Ureter (tissue), 1 donor: Measurements from ENCODE around the gene ACP7. TPM values are rescaled to one million over a fixed set of nuclear protein-coding genes. Genes with fewer than 3 reads are reported as not detected.
"Not testable (repeated sequence)": the region's sequence is repeated elsewhere in the genome, so short reads cannot be mapped to it uniquely, and the experiment has no call there.

ENCODE experiments used
- DNase-seq: peaks from one replicate; pipeline ENCODE4 v3.0.0-alpha.2; 2020; ENCODE audit warnings: low spot score
- total RNA-seq: library from RNA; stranded (reverse); gene quantifications from one replicate; pipeline ENCODE4 v1.2.4, GENCODE V29; 2023
- donor health status: DM: yes; HTN: yes; CAD: no.

The ACP7 gene
- total RNA-seq, 1 donor from 2014 or later: 1.8 TPM

- no peak for DNase-seq
Measured at GRCh38 chr19:39078436-39079200, 5.5 kb upstream of the ACP7 start.

DNA sequence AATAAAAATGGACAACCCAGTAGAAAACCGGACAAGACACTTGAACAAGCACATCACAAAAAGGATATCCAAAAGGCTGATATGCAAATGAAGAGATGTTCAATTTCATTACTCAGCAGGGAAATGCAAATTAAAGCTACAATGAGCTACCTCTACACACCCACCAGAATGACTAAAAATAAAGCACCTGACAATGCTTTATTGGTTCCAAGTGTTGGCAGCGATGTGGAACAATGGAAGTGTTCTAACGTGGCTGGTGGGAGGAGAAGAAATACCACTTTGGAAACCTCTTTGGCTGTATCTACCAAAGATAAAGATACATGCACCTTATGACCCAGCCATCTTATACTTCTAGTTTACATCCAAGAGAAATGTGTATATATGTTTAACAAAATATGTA is 3.7 kb upstream of the ACP7 start:
- no peak for DNase-seq

- DNase-seq: no peak
Measured at GRCh38 chr19:39082167-39082566, 2.0 kb upstream of the ACP7 start.

DNA sequence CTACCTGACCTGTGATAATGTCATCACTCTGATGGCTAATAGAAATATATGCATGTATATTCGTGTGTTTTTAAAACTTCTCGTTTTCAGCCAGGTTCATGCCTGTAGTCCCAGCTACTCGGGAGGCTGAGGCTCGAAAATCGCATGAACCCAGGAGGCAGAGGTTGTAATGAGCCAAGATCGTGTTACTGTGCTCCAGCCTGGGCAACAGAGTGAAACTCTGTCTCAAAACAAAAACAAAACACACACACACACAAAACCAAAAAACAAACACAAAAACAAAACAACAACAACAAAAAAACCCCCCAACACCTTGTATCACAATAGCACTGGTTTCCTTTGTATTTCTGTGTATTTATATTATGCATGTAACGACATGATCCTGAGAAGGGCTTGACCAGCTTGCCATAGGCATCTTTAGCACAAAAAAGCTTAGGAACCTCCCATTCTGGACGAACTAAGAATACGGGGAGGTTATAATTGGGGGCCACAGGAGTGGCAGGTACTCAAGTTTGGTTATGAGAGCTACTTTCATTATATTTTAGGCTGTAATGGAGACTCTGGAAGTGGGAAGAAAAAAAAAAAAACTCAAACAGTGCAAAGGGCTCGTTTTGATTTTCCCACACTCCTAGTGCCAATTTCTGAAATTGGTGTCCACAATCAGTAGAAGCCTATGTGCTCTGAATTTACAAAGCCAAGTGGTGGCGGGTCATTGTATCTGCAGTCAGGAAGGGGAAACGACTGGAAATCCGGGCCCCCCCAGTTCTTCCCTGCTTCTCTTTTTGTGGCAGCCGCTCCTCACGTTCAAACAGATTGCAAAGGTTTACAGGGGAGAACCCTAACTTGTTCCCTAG is 1.2 kb upstream of the ACP7 start:
- no peak for DNase-seq

DNA sequence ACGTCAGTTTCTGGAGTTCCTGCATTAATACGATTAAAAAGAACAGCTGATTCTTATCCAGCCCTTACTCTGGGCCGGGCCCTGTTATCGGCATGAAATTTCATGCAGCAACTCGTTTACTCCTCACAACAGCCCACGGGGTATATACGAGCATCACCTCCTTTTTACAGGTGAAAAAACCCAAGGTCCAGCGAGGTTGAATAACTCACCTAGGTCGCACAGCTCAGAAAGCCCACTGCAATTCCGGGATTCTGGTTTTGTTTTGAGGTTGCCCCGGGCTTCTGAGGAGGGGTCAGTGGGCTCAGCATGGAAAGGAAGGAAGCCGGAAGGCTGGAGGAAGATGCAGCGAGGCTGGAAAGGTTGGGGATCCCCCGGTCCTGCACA is 577 bp upstream of the ACP7 start:
- DNase-seq: no peak

DNA sequence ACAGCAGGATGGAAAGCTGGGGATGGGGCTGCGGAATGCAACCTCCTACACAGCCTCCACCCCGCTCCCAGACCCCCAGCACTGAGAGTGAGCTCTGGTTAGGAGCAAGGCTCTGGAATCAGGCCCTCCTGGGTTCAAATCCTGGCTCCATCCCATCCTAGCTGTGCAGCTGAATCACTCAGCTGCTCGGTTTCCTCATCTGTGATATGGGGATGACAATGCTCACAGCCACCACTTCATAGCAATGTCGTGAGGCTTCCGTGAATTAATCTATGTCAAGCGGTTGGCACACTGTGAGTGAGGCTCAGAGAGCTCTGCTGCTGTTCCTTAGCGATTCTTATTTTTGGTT is 538 bp downstream of the ACP7 start:
- DNase-seq: no peak

DNA sequence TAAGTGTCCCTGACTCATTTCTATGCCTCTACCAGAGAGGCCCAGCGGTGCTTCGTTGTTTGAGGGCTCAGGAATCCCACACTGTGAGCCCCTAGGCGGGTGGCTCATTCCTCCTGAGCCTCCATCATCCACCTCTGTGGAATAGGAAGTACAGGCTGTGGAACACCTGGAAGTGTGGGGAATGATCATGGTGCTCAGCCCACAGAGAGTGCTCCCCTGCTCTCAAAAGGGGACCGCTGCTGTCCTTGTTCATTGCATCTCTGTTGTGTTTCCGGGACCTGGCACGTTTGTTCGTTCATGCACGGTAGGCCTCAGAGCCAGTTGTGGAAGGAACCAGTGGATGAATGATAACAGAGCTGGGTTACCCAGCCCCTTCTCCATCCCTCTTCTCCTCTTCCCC is 1.2 kb downstream of the ACP7 start:
- DNase-seq: no peak

GRCh38 chr19:39086386-39086785 is 2.2 kb downstream of the ACP7 start:
- DNase-seq: no peak

DNA sequence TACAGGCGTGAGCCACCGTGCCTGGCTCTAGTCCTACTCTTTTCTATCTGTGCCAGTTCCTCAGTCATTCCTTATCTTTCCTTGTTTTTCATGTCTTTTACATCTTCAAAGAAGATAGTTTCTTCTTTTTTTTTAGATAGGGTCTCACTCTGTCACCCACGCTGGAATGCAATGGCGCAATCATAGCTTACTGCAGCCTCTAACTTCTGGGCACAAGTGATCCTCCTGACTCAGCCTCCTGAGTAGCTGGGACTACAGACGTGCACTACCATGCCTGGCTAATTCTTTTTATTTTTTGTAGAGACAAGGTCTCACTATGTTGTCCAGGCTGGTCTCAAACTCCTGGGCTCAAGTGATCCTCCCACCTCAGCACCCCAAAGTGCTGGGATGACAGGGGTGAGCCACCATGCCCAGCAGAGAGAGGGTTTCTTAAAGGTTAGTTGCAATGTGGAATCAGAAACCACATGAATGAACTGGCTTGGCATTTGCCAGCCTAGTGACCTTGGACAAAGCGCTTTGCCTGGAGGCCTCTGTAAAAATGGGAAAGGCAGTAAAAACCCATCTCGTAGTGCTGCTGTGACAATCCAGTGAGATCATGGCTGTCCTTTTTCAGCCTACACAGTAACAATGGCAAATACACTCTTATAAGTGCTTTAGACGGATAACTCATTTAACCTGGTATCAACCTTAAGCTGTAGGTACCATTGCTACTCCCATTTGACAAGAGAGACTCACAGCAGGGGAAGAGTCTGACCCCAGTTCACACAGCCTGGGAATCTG is 3.9 kb downstream of the ACP7 start:
- DNase-seq: no peak

DNA sequence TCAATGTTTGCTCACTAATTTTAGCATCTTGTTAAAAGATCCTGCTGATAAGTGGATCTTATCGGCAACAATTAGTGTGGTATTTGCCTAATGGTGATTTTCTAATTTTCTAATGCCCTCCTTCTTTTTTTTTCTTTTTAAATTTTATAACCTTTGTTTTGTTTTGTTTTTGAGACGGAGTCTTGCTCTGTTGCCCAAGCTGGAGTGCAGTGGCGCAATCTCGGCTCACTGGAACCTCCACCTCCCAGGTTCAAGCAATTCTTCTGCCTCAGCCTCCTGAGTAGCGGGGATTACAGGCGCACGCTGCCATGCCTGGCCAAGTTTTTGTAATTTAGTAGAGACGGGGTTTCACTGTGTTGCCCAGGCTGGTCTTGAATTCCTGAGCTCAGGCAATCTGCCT is 5.8 kb downstream of the ACP7 start:
- not testable (repeated sequence) for DNase-seq

- DNase-seq: no peak
Measured at GRCh38 chr19:39090881-39091280, 6.7 kb downstream of the ACP7 start.

- not testable (repeated sequence) for DNase-seq
Measured at GRCh38 chr19:39095799-39096540, 11.8 kb downstream of the ACP7 start.

DNA sequence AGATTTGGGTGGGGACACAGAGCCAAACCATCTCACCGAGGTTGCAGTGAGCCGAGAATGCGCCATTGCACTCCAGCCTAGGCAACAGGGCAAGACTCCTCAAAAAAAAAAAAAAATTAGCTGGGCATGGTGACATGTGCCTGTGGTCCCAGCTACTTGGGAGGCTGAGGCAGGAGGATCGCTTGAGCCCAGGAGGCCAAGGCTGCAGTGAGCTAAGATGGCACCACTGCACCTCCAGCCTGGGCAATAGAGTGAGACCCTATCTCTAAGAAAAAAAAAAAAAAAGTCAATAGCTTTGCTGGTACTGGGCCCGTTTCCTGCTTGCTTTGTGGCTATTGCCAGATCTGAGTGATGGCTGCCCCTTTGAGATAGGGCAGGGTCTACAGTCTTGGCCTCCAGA is 13.1 kb downstream of the ACP7 start:
- DNase-seq: no peak

- no peak for DNase-seq
Measured at GRCh38 chr19:39097721-39098120, 13.6 kb downstream of the ACP7 start.

GRCh38 chr19:39098365-39099269 is 14.4 kb downstream of the ACP7 start:
- DNase-seq: no peak

- DNase-seq: no peak
Measured at GRCh38 chr19:39099341-39099740, 15.2 kb downstream of the ACP7 start.

DNA sequence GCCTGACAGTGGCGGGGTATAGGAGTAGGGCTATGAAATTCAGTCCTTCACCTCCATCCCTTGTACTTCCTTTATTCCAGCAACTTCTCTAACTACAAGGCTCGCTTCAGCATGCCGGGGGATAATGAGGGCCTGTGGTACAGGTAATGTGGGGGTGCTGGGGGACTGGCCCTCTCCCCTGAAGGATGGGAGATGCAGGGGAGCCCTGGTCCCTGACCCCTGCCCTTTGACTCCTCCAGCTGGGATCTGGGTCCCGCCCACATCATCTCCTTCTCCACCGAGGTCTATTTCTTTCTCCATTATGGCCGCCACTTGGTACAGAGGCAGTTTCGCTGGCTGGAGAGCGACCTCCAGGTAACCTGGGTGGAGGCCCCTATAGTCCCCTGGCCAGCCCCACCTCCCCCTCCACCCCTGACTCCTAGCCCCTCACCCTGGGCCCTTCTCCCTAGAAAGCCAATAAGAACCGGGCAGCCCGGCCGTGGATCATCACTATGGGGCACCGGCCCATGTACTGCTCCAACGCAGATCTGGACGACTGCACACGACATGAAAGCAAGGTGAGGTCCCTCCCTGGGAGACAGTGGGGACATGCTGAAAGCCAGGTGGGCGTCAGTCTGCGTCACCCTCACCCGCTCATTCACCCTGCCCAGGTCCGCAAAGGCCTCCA is 16.5 kb downstream of the ACP7 start:
- no peak for DNase-seq

- no peak for DNase-seq
Measured at GRCh38 chr19:39103151-39103550, 19.0 kb downstream of the ACP7 start.

DNA sequence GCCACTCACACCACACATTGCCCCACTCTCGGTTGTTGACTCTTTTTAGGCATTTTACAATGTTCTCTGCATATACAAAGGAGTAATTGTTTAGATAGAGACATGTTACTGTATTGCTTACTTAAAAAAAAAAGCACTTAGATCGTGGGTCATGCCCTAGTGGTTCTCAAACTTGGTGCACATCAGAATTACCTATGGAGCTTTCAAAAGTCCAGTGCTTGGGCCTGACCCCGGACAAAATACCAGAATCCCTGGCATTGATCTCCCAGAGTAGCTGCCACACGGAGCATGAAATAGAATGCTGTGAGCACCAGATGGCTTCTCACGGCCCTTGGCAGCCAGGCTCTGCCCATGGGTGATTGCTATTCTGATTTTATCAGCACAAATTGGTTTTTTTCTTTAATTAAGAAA is 20.0 kb downstream of the ACP7 start:
- no peak for DNase-seq

- no peak for DNase-seq
Measured at GRCh38 chr19:39106194-39106593, 22.0 kb downstream of the ACP7 start.
